Measurements from ENCODE around the gene PPP5C. TPM values are rescaled to one million over a fixed set of nuclear protein-coding genes. Genes with fewer than 3 reads are reported as not detected.

Gene PPP5C
- total and polyA plus RNA-seq, 2 of the 13 experiments (the other 11 are each of a cell fraction or from before 2014, with no cell fraction given) = 41.6 to 67.9 TPM

- TF ChIP-seq, protein P1, sequence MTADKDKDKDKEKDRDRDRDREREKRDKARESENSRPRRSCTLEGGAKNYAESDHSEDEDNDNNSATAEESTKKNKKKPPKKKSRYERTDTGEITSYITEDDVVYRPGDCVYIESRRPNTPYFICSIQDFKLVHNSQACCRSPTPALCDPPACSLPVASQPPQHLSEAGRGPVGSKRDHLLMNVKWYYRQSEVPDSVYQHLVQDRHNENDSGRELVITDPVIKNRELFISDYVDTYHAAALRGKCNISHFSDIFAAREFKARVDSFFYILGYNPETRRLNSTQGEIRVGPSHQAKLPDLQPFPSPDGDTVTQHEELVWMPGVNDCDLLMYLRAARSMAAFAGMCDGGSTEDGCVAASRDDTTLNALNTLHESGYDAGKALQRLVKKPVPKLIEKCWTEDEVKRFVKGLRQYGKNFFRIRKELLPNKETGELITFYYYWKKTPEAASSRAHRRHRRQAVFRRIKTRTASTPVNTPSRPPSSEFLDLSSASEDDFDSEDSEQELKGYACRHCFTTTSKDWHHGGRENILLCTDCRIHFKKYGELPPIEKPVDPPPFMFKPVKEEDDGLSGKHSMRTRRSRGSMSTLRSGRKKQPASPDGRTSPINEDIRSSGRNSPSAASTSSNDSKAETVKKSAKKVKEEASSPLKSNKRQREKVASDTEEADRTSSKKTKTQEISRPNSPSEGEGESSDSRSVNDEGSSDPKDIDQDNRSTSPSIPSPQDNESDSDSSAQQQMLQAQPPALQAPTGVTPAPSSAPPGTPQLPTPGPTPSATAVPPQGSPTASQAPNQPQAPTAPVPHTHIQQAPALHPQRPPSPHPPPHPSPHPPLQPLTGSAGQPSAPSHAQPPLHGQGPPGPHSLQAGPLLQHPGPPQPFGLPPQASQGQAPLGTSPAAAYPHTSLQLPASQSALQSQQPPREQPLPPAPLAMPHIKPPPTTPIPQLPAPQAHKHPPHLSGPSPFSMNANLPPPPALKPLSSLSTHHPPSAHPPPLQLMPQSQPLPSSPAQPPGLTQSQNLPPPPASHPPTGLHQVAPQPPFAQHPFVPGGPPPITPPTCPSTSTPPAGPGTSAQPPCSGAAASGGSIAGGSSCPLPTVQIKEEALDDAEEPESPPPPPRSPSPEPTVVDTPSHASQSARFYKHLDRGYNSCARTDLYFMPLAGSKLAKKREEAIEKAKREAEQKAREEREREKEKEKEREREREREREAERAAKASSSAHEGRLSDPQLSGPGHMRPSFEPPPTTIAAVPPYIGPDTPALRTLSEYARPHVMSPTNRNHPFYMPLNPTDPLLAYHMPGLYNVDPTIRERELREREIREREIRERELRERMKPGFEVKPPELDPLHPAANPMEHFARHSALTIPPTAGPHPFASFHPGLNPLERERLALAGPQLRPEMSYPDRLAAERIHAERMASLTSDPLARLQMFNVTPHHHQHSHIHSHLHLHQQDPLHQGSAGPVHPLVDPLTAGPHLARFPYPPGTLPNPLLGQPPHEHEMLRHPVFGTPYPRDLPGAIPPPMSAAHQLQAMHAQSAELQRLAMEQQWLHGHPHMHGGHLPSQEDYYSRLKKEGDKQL (CRISPR knock-in tag; IDR thresholded peaks at IDR 0.05; ENCODE audit: low read depth) = no peak
- TF ChIP-seq SNAPC5 (CRISPR knock-in tag; IDR thresholded peaks at IDR 0.05; ENCODE audit: borderline replicate concordance) = 0 out of 2 replicates have a peak, but pooled peaks have one; percentile 28
- no peak; the same call in 1 of the 2 replicates for TF ChIP-seq GATA4 (IDR thresholded peaks at IDR 0.05; ENCODE audit: borderline replicate concordance, low read depth)
- no peak for TF ChIP-seq SRSF9 (IDR thresholded peaks at IDR 0.05; ENCODE audit: borderline replicate concordance, insufficient read depth, low read depth, low read length, poor library complexity, severe bottlenecking)
- no peak; the same call in 1 of the 2 replicates for TF ChIP-seq HMG20A (CRISPR knock-in tag; IDR thresholded peaks at IDR 0.05; ENCODE audit: borderline replicate concordance)
- no peak for TF ChIP-seq SMARCC2 (IDR thresholded peaks at IDR 0.05)
- peak; percentile 85; the same call in 1 of the 2 replicates for TF ChIP-seq ZNF710 (CRISPR knock-in tag; IDR thresholded peaks at IDR 0.05; ENCODE audit: borderline replicate concordance)
- TF ChIP-seq RFX5 (IDR thresholded peaks at IDR 0.05; ENCODE audit: low read depth, low read length) = no peak
- TF ChIP-seq, protein P2, sequence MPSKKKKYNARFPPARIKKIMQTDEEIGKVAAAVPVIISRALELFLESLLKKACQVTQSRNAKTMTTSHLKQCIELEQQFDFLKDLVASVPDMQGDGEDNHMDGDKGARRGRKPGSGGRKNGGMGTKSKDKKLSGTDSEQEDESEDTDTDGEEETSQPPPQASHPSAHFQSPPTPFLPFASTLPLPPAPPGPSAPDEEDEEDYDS (CRISPR knock-in tag; IDR thresholded peaks at IDR 0.05) = peak; percentile 53; the same call in 1 of the 2 replicates
- TF ChIP-seq, protein P3, sequence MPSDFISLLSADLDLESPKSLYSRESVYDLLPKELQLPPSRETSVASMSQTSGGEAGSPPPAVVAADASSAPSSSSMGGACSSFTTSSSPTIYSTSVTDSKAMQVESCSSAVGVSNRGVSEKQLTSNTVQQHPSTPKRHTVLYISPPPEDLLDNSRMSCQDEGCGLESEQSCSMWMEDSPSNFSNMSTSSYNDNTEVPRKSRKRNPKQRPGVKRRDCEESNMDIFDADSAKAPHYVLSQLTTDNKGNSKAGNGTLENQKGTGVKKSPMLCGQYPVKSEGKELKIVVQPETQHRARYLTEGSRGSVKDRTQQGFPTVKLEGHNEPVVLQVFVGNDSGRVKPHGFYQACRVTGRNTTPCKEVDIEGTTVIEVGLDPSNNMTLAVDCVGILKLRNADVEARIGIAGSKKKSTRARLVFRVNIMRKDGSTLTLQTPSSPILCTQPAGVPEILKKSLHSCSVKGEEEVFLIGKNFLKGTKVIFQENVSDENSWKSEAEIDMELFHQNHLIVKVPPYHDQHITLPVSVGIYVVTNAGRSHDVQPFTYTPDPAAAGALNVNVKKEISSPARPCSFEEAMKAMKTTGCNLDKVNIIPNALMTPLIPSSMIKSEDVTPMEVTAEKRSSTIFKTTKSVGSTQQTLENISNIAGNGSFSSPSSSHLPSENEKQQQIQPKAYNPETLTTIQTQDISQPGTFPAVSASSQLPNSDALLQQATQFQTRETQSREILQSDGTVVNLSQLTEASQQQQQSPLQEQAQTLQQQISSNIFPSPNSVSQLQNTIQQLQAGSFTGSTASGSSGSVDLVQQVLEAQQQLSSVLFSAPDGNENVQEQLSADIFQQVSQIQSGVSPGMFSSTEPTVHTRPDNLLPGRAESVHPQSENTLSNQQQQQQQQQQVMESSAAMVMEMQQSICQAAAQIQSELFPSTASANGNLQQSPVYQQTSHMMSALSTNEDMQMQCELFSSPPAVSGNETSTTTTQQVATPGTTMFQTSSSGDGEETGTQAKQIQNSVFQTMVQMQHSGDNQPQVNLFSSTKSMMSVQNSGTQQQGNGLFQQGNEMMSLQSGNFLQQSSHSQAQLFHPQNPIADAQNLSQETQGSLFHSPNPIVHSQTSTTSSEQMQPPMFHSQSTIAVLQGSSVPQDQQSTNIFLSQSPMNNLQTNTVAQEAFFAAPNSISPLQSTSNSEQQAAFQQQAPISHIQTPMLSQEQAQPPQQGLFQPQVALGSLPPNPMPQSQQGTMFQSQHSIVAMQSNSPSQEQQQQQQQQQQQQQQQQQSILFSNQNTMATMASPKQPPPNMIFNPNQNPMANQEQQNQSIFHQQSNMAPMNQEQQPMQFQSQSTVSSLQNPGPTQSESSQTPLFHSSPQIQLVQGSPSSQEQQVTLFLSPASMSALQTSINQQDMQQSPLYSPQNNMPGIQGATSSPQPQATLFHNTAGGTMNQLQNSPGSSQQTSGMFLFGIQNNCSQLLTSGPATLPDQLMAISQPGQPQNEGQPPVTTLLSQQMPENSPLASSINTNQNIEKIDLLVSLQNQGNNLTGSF (CRISPR knock-in tag; IDR thresholded peaks at IDR 0.05) = 0 out of 2 replicates have a peak, but pooled peaks have one; percentile 19
- no peak for TF ChIP-seq ZNF790 (CRISPR knock-in tag; IDR thresholded peaks at IDR 0.05; ENCODE audit: borderline replicate concordance)
- TF ChIP-seq ZNF335 (CRISPR knock-in tag; IDR thresholded peaks at IDR 0.05) = peak; percentile 93
Measured at GRCh38 chr19:46404055-46404752, 57.3 kb downstream of the PPP5C start (continued).
